Measurements from ENCODE around the gene TFEB.

The TFEB gene

DNA sequence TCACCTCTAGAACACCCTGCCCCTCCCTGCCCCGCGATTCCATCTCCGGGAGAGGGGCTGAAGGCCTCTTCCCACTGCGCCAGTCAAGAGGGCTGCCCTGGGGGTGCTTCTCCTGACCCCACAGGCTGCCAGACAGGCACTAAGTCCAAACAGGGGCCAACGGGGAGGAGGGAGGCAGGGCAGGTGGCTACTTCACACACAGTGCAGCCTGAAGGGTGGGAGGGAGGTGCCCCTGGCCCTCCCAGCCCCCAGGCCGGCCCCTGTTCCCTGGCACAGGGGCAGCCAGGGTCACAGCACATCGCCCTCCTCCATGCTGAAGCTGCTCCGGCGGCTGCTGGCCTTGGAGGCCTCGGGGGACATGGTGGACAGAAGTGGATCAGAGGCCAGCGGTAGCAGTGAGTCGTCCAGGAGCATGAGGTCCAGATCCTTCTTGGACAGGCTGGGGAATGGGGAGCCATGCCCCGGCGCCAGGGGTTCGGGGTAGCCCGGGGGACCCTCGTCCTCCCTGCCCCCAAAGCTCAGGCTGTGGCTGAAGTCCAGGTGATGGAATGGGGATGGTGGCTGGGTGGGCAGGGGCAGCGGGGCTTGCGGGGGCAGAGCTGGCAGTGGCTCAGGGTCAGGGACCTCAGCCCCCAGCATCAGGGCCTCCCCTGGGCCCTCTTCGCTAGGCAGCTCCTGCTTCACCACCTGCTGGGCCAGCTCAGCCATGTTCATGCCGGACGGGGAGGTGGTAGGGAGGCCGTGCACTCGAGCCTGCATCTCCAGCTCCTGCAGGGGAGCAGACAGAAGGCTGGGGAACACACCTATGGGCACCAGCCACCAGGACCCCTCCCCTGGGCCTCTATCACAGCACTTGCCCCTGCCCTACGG lies 50.9 kb downstream of the TFEB start:
- no peaks in the 10 kb centered on the region for H3K27me3 Mint-ChIP-seq
- no peak overlapping the region for H3K4me3 Mint-ChIP-seq
- no peak overlapping the region for H3K27ac Mint-ChIP-seq
- intact Hi-C loops (cut with micrococcal nuclease), result loop anchor here (5.0 kb wide), 1 partner anchor 262 kb away; no protein-coding TSS in a partner anchor
- H3K9me3 Mint-ChIP-seq, result no peaks in the 10 kb centered on the region
- peaks cover 55% of the 10 kb centered on the region for H3K36me3 Mint-ChIP-seq (ENCODE audit: low read depth)
- peaks cover 22% of the 10 kb centered on the region for H3K4me1 Mint-ChIP-seq (ENCODE audit: low read depth)

DNA sequence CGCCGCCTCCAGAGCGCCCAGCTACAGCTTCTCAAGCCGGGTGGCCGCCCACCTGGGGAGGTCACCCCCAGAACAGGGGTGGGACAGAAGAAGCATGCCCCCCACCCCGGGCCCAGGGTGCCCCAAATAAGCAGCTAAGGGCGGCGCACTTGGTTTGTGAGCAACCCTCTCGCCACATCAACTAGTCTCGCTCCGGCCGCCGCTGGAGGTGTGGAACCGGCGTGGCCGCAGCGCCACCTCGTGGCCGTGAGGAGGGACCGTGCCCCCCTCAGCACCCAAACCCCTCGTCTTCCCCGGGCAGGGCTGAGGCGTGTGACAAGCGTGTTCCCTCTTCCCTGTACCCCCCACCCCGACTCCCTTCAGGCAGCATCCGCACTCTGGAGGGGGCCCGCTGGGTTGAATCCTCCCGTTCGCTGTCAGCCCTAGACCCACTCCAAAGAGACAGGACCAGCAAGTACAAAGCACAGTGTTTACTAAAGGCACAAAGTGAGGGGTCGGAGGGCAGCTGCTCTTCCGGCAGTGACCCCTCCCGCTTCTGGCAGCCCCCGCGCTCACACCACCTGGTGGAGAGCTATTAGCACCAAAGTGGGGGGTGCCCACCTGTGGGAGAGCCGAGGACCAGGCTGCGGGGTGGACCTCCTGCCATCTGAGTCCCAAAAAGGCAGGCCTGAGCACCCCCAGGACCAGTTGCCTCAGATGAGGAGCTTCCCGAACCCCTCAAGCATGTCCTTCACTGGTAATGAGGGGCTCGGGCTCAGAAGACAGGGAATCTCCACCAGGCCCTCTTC lies 51.7 kb downstream of the TFEB start:
- Mint-ChIP-seq H3K27ac (peak overlapping the region; percentile 81), H3K27me3 (no peaks in the 10 kb centered on the region), H3K4me3 (peak overlapping the region; percentile 75), H3K4me1 (ENCODE audit: low read depth) (peaks cover 22% of the 10 kb centered on the region), H3K9me3 (no peaks in the 10 kb centered on the region), H3K36me3 (ENCODE audit: low read depth) (peaks cover 48% of the 10 kb centered on the region)
- intact Hi-C loops (cut with micrococcal nuclease), result loop anchor here (1.0 to 5.0 kb wide), 3 partner anchors 80 to 315 kb away; no protein-coding TSS in a partner anchor

DNA sequence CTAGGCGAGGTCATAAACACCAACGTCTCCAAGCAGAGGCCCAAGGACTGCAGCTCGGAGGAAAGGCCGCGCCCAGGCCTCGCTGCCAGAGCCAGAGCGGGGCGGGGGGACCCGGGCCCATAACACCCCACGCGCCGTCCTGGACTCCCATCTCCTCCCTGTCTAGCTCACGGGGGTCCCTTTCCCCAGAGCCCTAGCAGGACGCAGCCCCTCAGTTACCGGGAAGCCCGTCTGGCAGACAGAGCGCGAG lies 52.2 kb downstream of the TFEB start:
- Mint-ChIP-seq H3K4me1 (ENCODE audit: low read depth) (peaks cover 22% of the 10 kb centered on the region), H3K27me3 (no peaks in the 10 kb centered on the region), H3K9me3 (no peaks in the 10 kb centered on the region), H3K36me3 (ENCODE audit: low read depth) (peaks cover 43% of the 10 kb centered on the region), H3K4me3 (peak overlapping the region; percentile 75), H3K27ac (peak overlapping the region; percentile 81)
- intact Hi-C loops (cut with micrococcal nuclease), result loop anchor here (1.0 to 5.0 kb wide), 3 partner anchors 80 to 314 kb away; no protein-coding TSS in a partner anchor

DNA sequence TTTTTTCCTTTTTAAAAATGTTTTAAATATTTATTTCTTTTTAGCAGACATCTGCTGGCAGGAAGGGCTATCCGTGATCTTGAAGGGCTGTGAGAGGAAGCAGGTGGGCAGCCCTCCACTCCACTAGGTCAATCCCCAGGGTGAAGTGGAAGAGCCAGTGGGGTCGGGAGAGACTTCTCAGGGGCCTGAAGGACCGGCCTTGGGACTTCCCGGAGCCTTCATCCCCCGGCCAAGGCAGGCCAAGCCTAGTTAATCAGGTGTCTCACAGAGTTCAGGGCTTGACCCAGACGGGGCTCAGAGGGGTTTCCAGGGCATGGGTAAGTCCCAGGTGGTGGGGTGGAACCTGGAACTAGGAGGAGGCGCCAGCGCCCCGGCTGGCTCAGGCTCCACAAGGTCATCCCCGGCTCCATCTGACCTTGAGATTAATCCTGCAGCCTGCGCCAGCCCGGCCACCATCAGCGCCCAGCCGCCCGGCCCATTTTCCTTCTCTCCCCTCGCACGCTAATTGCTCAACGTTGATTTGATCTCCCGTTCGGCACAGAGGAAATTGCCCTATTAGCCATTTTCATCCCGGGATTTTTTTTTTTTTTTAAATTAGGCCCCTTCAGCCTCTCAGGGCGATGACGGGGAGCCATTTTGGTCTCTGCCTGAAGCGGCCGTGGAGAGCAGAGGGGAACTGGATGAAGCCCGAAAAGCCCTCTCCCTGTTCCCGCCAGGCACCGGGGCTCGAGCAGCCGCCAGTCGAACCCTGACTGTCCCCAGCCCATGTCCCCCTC lies 52.7 kb downstream of the TFEB start:
- H3K36me3 Mint-ChIP-seq (ENCODE audit: low read depth), result peaks cover 38% of the 10 kb centered on the region
- intact Hi-C loops (cut with micrococcal nuclease), result loop anchor here (1.0 to 5.0 kb wide), 3 partner anchors 79 to 314 kb away; no protein-coding TSS in a partner anchor
- H3K27me3 Mint-ChIP-seq, result no peaks in the 10 kb centered on the region
- H3K4me1 Mint-ChIP-seq (ENCODE audit: low read depth), result peaks cover 22% of the 10 kb centered on the region
- H3K9me3 Mint-ChIP-seq, result no peaks in the 10 kb centered on the region
- H3K4me3 Mint-ChIP-seq, result peak overlapping the region; percentile 75
- H3K27ac Mint-ChIP-seq, result peak overlapping the region; percentile 81

DNA sequence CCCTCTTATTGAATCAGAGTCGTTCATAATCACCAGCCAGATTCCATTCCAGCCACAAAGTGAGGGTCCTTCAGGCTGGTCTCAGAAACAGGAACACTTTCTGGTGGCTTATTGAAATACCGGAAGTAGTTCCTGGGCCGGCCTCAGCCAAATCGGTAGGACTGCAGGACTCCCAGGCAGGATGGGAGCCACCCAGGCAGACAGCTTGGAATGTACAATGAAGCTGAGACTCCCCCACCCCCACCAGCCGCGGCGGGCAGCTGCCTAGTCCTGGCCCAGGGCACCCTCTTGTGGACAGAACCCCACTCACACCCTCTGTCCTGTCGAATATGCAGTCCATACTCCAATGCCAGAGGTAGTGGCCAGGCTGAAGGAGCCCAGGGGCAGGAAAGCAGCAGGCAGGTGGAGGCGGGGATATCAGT lies 53.3 kb downstream of the TFEB start:
- Mint-ChIP-seq H3K36me3 (ENCODE audit: low read depth) (peaks cover 32% of the 10 kb centered on the region), H3K27ac (peak overlapping the region; percentile 81), H3K9me3 (no peaks in the 10 kb centered on the region), H3K4me3 (no peak overlapping the region), H3K4me1 (ENCODE audit: low read depth) (peaks cover 22% of the 10 kb centered on the region), H3K27me3 (no peaks in the 10 kb centered on the region)
- intact Hi-C loops (cut with micrococcal nuclease), result loop anchor here (2.0 to 5.0 kb wide), 2 partner anchors 260 to 313 kb away; no protein-coding TSS in a partner anchor

DNA sequence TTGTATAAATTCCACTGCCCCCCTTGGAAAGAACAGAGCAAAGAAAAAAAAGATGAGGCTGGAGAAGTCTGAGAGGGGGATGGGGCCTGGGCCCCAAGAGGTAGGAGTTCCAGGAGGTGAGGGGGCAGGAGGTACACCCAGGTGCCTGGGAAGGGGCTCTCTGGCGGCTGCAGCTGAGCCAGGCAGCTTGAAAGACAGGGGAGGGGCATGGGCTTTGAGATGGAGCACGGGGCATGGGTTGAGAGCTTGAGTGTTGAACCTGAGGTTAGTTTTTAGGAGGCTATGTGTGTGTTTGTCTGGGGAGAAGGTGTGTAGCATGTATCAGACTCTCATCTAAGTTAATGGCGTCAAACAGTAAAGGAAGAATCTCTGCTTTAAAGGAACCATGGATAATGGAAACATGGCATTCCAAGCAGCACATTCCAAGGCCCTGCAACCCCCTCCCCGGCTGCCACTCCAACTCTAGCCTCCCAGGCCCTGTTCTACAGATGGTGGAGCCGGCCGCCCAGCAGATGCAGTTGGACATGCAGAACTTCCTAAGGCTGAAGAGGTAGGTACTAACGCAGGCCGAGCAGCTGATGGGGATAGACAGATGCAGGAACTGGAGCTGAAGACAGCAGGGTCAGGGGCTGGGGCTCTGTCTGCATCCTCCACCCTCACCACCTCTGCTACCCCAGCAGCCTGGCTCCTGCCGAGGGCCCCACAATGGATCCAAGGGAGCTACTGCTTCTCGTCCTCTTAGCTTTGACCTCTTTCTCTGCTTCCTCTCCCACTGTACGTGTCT lies 55.0 kb downstream of the TFEB start:
- Mint-ChIP-seq H3K27ac (no peak overlapping the region), H3K27me3 (no peaks in the 10 kb centered on the region), H3K4me3 (no peak overlapping the region), H3K36me3 (ENCODE audit: low read depth) (peaks cover 15% of the 10 kb centered on the region), H3K4me1 (ENCODE audit: low read depth) (peaks cover 30% of the 10 kb centered on the region), H3K9me3 (no peaks in the 10 kb centered on the region)
- intact Hi-C loops (cut with micrococcal nuclease), result loop anchor here (5.0 kb wide), 1 partner anchor 258 kb away; no protein-coding TSS in a partner anchor

DNA sequence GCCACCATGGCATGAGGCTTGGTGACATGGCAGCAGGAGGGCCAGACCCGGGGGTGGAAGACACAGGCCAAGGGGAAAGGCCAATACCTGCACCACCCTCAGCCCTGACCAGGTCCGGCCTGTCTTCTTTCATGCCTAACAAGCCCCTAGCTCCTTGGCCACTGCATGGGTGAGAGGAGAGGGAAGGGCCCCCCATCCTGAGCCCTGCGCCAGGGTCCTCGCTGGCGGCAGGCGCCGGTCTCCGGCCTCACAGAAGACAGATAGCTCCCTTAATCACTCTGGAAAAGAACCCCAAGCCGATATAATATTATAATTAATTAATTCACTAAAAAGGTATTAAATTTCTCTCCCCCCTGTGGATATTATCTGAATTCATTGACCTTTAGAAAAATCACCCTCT lies 55.7 kb downstream of the TFEB start:
- H3K4me3 Mint-ChIP-seq, result no peak overlapping the region
- peaks cover 30% of the 10 kb centered on the region for H3K4me1 Mint-ChIP-seq (ENCODE audit: low read depth)
- H3K27ac Mint-ChIP-seq, result no peak overlapping the region
- H3K9me3 Mint-ChIP-seq, result no peaks in the 10 kb centered on the region
- H3K36me3 Mint-ChIP-seq (ENCODE audit: low read depth), result peaks cover 8% of the 10 kb centered on the region
- intact Hi-C loops (cut with micrococcal nuclease), result loop anchor here (5.0 kb wide), 1 partner anchor 257 kb away; no protein-coding TSS in a partner anchor
- H3K27me3 Mint-ChIP-seq, result peaks cover under 1% of the 10 kb centered on the region

DNA sequence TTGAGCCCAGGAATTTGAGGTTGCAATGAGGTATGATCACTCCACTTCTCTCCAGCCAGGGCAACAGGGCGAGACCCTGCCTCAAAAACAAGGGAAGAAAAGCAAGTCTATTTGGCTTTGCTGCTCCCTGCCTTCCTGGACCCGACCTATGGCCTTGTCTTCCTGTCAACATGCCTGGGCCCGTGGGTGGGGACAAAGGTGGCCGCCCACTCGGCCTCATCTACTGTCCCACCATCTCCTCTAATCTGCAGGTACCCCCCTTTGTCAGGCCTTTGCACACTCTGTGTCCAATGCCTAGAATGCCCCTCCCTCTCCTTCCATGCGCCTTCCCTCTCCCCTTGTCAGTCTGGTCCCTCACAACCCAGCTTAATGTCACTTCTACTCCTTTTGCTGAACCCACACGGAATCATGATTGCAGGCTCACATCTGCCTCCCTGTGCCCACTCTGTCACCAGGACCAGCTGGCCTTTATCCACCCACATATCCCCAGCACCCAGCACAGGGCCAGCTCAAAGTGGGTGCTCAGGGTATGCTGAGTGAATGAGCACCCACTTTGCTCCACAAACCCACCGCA lies 56.8 kb downstream of the TFEB start:
- Mint-ChIP-seq H3K27ac (no peak overlapping the region), H3K27me3 (peaks cover 5% of the 10 kb centered on the region), H3K4me3 (no peak overlapping the region), H3K36me3 (ENCODE audit: low read depth) (no peaks in the 10 kb centered on the region), H3K4me1 (ENCODE audit: low read depth) (peaks cover 25% of the 10 kb centered on the region), H3K9me3 (no peaks in the 10 kb centered on the region)
- intact Hi-C loops (cut with micrococcal nuclease), result no loop called here

DNA sequence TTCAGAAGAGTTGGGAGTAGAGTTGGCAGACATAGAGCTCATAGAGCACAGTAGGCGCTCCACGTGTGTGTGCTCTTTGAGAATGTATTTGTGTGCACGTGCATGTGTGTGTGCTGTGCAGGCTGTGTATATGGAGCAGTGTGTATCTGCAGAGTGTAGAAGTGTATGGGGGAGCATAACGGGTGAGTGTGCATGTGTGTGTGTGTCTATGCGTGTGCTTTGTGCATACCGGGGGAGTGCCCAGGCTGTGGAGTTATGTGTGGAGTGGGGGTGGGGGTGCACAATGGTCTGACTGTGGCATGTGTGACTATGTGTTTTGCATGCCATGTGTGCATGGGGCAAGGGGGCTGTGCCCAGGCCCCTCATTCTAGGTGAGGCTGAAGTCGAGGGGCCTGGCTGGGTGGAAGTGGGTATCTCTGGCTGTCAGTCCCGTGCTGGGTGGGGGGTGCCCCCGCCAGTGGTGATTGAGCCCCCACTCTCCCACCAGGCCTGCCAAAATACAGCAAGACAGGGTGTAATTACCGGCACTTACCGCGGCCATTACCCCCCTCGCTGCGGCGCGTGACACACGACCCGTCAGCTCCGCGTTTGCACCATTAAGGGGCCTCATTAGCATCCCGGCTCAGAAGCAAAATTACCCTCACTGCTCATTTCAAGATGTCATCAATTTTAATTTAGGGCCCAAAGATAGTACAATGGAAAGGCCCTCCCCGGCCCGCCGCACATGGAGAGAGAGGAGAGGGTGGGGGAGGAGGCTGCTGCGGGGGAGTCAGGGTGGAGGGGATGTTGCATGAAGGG lies 58.1 kb downstream of the TFEB start:
- intact Hi-C loops (cut with micrococcal nuclease), result no loop called here
- Mint-ChIP-seq H3K27me3 (peaks cover 8% of the 10 kb centered on the region), H3K4me1 (ENCODE audit: low read depth) (peaks cover 12% of the 10 kb centered on the region), H3K36me3 (ENCODE audit: low read depth) (no peaks in the 10 kb centered on the region), H3K9me3 (no peaks in the 10 kb centered on the region), H3K4me3 (no peak overlapping the region), H3K27ac (no peak overlapping the region)

DNA sequence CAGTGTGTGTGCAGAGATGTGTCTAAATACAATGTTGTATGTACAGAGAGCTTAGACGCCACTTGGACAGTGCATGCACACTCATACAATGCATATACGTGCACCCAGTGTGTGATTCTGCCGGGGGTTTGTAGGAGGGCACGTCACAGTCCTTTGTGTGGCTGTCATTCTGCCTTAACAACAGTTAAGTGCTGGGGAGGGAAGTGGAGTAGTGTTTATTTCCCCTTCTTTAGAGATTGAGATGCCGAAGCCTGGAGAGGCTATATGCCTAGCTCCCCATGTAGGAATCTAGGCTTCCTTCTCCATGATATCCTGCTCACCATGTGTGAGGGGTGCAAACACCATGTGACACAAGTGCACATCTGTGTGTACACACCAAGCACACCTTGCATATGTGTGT lies 59.0 kb downstream of the TFEB start:
- Mint-ChIP-seq H3K4me3 (no peak overlapping the region), H3K4me1 (ENCODE audit: low read depth) (peaks cover 9% of the 10 kb centered on the region), H3K27me3 (peaks cover 12% of the 10 kb centered on the region), H3K27ac (no peak overlapping the region), H3K36me3 (ENCODE audit: low read depth) (no peaks in the 10 kb centered on the region), H3K9me3 (no peaks in the 10 kb centered on the region)
- intact Hi-C loops (cut with micrococcal nuclease), result no loop called here

DNA sequence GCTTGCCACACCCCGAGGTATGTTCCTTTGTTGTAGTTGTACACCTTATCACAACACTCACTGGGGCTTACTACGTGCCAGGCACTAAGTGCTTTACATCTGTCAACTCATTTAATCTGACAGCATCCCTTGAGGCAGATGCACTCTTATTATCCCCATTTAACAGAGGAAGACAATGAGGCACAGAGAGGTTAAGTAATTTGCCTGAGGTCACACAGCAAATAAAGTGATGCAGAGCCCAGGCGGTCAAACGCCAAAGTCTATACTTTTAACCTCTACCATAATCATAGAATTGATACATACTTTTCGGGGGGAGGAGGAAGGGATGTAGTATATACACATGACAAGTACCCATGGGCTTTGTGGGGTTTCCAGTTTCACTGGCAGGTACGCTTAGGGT lies 59.4 kb downstream of the TFEB start:
- intact Hi-C loops (cut with micrococcal nuclease), result no loop called here

DNA sequence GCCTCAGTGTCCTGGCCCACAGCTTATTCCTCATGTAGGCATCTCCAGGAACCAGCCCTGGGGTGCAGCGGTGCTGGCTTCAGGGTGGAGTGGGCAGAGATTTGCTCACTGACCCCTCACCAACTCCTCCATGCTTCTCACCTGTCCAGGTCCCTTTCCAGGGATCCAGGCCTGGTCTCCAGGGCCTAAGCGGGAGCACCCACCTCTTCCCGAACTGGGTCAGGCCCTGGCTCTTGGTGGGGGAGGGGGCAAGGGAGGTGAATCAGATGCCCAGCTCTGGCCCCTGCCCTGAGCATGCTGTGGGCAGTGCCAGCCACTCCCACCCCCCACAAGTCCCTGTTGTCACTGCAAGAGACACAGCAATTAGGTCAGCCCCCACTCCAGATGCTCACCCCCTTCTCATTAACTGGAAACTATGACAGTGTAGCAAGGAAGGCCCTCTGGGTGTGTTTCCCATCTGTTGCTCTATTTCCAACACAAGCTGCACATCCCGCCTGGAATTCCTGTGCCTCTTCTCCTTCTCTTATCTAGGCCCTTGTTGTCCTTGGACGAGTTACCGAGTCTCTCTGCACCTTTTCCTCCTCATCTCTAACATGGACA lies 60.1 kb downstream of the TFEB start:
- H3K36me3 Mint-ChIP-seq (ENCODE audit: low read depth), result no peaks in the 10 kb centered on the region
- intact Hi-C loops (cut with micrococcal nuclease), result no loop called here
- peaks cover 15% of the 10 kb centered on the region for H3K27me3 Mint-ChIP-seq
- no peaks in the 10 kb centered on the region for H3K9me3 Mint-ChIP-seq
- peaks cover 13% of the 10 kb centered on the region for H3K4me1 Mint-ChIP-seq (ENCODE audit: low read depth)
- H3K27ac Mint-ChIP-seq, result no peak overlapping the region
- H3K4me3 Mint-ChIP-seq, result no peak overlapping the region

More for the DNA sequence above, 59.4 kb downstream of the TFEB start:
- peaks cover 13% of the 10 kb centered on the region for H3K4me1 Mint-ChIP-seq (ENCODE audit: low read depth)
- H3K27ac Mint-ChIP-seq, result no peak overlapping the region
- H3K9me3 Mint-ChIP-seq, result no peaks in the 10 kb centered on the region
- peaks cover 12% of the 10 kb centered on the region for H3K27me3 Mint-ChIP-seq
- H3K36me3 Mint-ChIP-seq (ENCODE audit: low read depth), result no peaks in the 10 kb centered on the region
- no peak overlapping the region for H3K4me3 Mint-ChIP-seq

Data from dendritic cell treated with granulocyte-macrophage colony-stimulating factor and Interleukin-4, amounts not matched to agents 40 ng/mL and 50 ng/mL, for 4 days (primary cell).